H9 (cell line): ENCODE data around the gene ARHGEF2. TPM values are rescaled to one million over a fixed set of nuclear protein-coding genes. Genes with fewer than 3 reads are reported as not detected.

Experiments used
- DNase-seq: peaks from one replicate; pipeline ENCODE4 v3.0.0-alpha.2; 2017
- H2AFZ ChIP-seq: one replicate; pipeline ENCODE4 v1.6.1; 2013; ENCODE audit warnings: mild to moderate bottlenecking, low read length, control low read depth, moderate library complexity
- H2AK5ac ChIP-seq: 2 replicates; pipeline ENCODE4 v1.6.1; 2013; ENCODE audit warnings: low read length, control low read depth, mixed read lengths; ENCODE audit not compliant: insufficient read length
- H2BK120ac ChIP-seq: one replicate; pipeline ENCODE4 v1.6.1; 2013; ENCODE audit warnings: low read depth, mild to moderate bottlenecking, low read length, control low read depth, inconsistent platforms; ENCODE audit not compliant: poor library complexity, severe bottlenecking
- H2BK12ac ChIP-seq: 2 replicates; pipeline ENCODE4 v1.6.1; 2013; ENCODE audit warnings: low read length, control low read depth, mixed read lengths, low read depth; ENCODE audit not compliant: insufficient read length
- H2BK15ac ChIP-seq: 2 replicates; pipeline ENCODE4 v1.6.1; 2013; ENCODE audit warnings: low read depth, low read length, control low read depth
- H2BK20ac ChIP-seq: one replicate; pipeline ENCODE4 v1.6.1; 2013; ENCODE audit warnings: low read depth, mild to moderate bottlenecking, low read length, control low read depth, inconsistent platforms; ENCODE audit not compliant: poor library complexity, severe bottlenecking
- H2BK5ac ChIP-seq: 2 replicates; pipeline ENCODE4 v1.6.1; 2013; ENCODE audit warnings: low read length, control low read depth, mixed read lengths; ENCODE audit not compliant: insufficient read length
- H3K14ac ChIP-seq: 2 replicates; pipeline ENCODE4 v1.6.1; 2013; ENCODE audit warnings: low read length, control low read depth; ENCODE audit not compliant: insufficient read depth
- H3K18ac ChIP-seq: 2 replicates; pipeline ENCODE4 v1.6.1; 2013; ENCODE audit warnings: low read depth, mild to moderate bottlenecking, mixed read lengths, low read length, control low read depth; ENCODE audit not compliant: insufficient read length
- H3K23ac ChIP-seq: 2 replicates; pipeline ENCODE4 v1.6.1; 2013; ENCODE audit warnings: low read length, control low read depth, mixed read lengths, low read depth; ENCODE audit not compliant: insufficient read length
- H3K23me2 ChIP-seq: 2 replicates; pipeline ENCODE4 v1.6.1; 2013; ENCODE audit warnings: low read depth, mild to moderate bottlenecking, mixed read lengths, low read length, control low read depth; ENCODE audit not compliant: insufficient read length, poor library complexity, severe bottlenecking
- H3K27ac ChIP-seq: 2 replicates; pipeline ENCODE4 v1.5.1; 2013; ENCODE audit warnings: low read length, control low read depth, mixed read lengths, low read depth; ENCODE audit not compliant: insufficient read length
- H3K27me3 ChIP-seq: 2 replicates; pipeline ENCODE4 v1.6.1; 2013; ENCODE audit warnings: low read length, control low read depth, inconsistent platforms; ENCODE audit not compliant: insufficient read depth
- H3K4ac ChIP-seq: 2 replicates; pipeline ENCODE4 v1.6.1; 2013; ENCODE audit warnings: low read depth, mild to moderate bottlenecking, control low read depth, inconsistent platforms, low read length, moderate library complexity
- H3K4me1 ChIP-seq: 2 replicates; pipeline ENCODE4 v1.6.1; 2013; ENCODE audit warnings: low read length, control low read depth, inconsistent platforms; ENCODE audit not compliant: insufficient read depth
- H3K4me2 ChIP-seq: 2 replicates; pipeline ENCODE4 v1.6.1; 2013; ENCODE audit warnings: low read length, control low read depth, mixed read lengths; ENCODE audit not compliant: insufficient read length, insufficient read depth
- H3K56ac ChIP-seq: 2 replicates; pipeline ENCODE4 v1.6.1; 2013; ENCODE audit warnings: low read depth, mild to moderate bottlenecking, mixed read lengths, low read length, control low read depth; ENCODE audit not compliant: insufficient read length
- H3K79me1 ChIP-seq: 2 replicates; pipeline ENCODE4 v1.6.1; 2013; ENCODE audit warnings: low read depth, mild to moderate bottlenecking, moderate library complexity, low read length, control low read depth, inconsistent platforms; ENCODE audit not compliant: insufficient read depth, poor library complexity, severe bottlenecking
- H3K79me2 ChIP-seq: 2 replicates; pipeline ENCODE4 v1.6.1; 2013; ENCODE audit warnings: low read length, control low read depth, inconsistent platforms; ENCODE audit not compliant: insufficient read depth
- H3K9ac ChIP-seq: 2 replicates; pipeline ENCODE4 v1.6.1; 2013; ENCODE audit warnings: low read length, control low read depth, mixed read lengths; ENCODE audit not compliant: insufficient read length; ENCODE audit errors: extremely low read depth
- H3K9me3 ChIP-seq: one replicate; pipeline ENCODE4 v1.6.1; 2013; ENCODE audit warnings: low read depth, low read length, inconsistent platforms; ENCODE audit not compliant: control insufficient read depth
- H3T11ph ChIP-seq: one replicate; pipeline ENCODE4 v1.6.1; 2013; ENCODE audit warnings: mild to moderate bottlenecking, low read length, control low read depth, inconsistent platforms
- H4K20me1 ChIP-seq: one replicate; pipeline ENCODE4 v1.6.1; 2013; ENCODE audit not compliant: control insufficient read depth, insufficient read length, insufficient read depth
- H4K5ac ChIP-seq: 2 replicates; pipeline ENCODE4 v1.6.1; 2013; ENCODE audit warnings: low read depth, mild to moderate bottlenecking, mixed read lengths, low read length, control low read depth; ENCODE audit not compliant: insufficient read length
- H4K8ac ChIP-seq: replicated peaks from 2 replicates; pipeline ENCODE4 v1.6.1; 2013; ENCODE audit warnings: low read length, control low read depth, mixed read lengths, low read depth; ENCODE audit not compliant: insufficient read length
- H4K91ac ChIP-seq: 2 replicates; pipeline ENCODE4 v1.6.1; 2013; ENCODE audit warnings: low read depth, mild to moderate bottlenecking, moderate library complexity, mixed read lengths, low read length, control low read depth; ENCODE audit not compliant: insufficient read length
- H3K27ac Mint-ChIP-seq, 3 experiments: 2 replicates in 2 of 3; 3 replicates in 1 of 3; pipeline ENCODE4 v1.8.0; 2020 to 2021; ENCODE audit warnings: mixed read lengths in 3 of 3, mild to moderate bottlenecking in 1 of 3, moderate library complexity in 1 of 3
- H3K27me3 Mint-ChIP-seq: 2 replicates; pipeline ENCODE4 v1.8.0; 2021; ENCODE audit warnings: low read depth, mild to moderate bottlenecking, moderate library complexity, mixed read lengths
- H3K36me3 Mint-ChIP-seq, 3 experiments: 2 replicates in 2 of 3; 3 replicates in 1 of 3; pipeline ENCODE4 v1.8.0; 2020 to 2021; ENCODE audit warnings: low read depth in 3 of 3, mixed read lengths in 3 of 3; ENCODE audit not compliant: insufficient read depth in 1 of 3
- H3K4me1 Mint-ChIP-seq, 2 experiments: 2 replicates each; pipeline ENCODE4 v1.8.0; 2020; ENCODE audit warnings: mixed read lengths in 2 of 2
- H3K4me3 Mint-ChIP-seq, 2 experiments: 2 replicates in 1 of 2; 3 replicates in 1 of 2; pipeline ENCODE4 v1.8.0; 2020 to 2021; ENCODE audit warnings: mild to moderate bottlenecking in 2 of 2, mixed read lengths in 2 of 2, moderate library complexity in 1 of 2
- H3K9me3 Mint-ChIP-seq, 2 experiments: 2 replicates in 1 of 2; 3 replicates in 1 of 2; pipeline ENCODE4 v1.8.0; 2020; ENCODE audit warnings: mild to moderate bottlenecking in 2 of 2, mixed read lengths in 2 of 2, moderate library complexity in 1 of 2
- WGBS: extraction: QIAGEN DNeasy Blood & Tissue Kit; methylation state at CpG from one replicate; pipeline ENCODE4 v1.1.7; 2013; ENCODE audit warnings: missing lambda C conversion rate, low lambda C conversion rate, mixed read lengths; ENCODE audit not compliant: insufficient read length; ENCODE audit errors: extremely low coverage; 5-methylcytosine and 5-hydroxymethylcytosine counted together
- total RNA-seq: library from RNA; stranded (reverse); gene quantifications from 2 replicates; pipeline ENCODE4 v1.2.1, GENCODE V29; 2021
- TF ChIP-seq, protein P1 (sequence below): fragments of 200-600 bp; sonication (generic); conservative IDR thresholded peaks from 3 replicates; pipeline ENCODE4 v1.8.0; 2021; ENCODE audit warnings: antibody characterized with exemption, mild to moderate bottlenecking

Gene ARHGEF2
- total RNA-seq, 1 experiment from 2014 or later = 111 TPM

DNA sequence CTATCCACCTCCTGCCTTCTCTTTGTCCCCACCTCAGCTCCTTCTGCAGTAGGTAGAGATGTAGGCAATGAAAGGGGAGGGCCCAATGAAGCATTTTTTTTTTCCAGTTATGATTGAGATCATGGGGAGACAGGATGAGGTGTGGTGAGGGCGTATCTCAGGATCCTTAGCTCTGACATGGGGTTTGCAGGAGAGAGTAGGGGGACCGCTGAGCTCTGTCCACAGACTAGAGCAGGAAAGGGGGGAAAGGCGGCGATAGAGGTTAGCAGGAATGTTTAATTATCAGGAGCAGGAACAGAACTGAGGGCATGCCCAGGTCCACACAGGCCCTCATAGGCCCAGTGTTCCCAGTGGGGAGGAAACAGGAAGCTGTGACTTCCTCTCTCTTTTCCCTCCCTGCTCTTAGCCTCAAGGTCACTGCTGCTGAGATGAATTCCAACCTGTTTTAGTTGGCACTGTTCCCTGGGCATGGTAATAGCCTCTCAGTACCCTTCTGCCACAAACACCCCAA is 37.8 kb downstream of the ARHGEF2 start:
- Histone ChIP-seq H4K91ac (no peak overlapping the region), H3K4me1 (no peaks in the 10 kb centered on the region), H2BK15ac (no peak overlapping the region), H3K79me1 (no peaks in the 10 kb centered on the region), H3K9me3 (no peaks in the 10 kb centered on the region), H4K8ac (no peak overlapping the region), H2BK20ac (no peak overlapping the region), H4K5ac (no peak overlapping the region), H3K23ac (no peak overlapping the region), H3K56ac (no peak overlapping the region), H3K14ac (no peak overlapping the region; the same call in 1 of the 2 replicates), H3K9ac (no peak overlapping the region), H4K20me1 (no peaks in the 10 kb centered on the region), H3K27me3 (no peaks in the 10 kb centered on the region), H3K23me2 (no peaks in the 10 kb centered on the region), H2BK12ac (no peak overlapping the region), H3K18ac (no peak overlapping the region), H2BK120ac (no peak overlapping the region), H2AK5ac (no peak overlapping the region), H3K27ac (no peak overlapping the region), H2AFZ (no peak overlapping the region), H3K79me2 (no peaks in the 10 kb centered on the region), H2BK5ac (no peak overlapping the region), H3K4me2 (no peak overlapping the region), H3K4ac (no peak overlapping the region), H3T11ph (no peak overlapping the region)
- Mint-ChIP-seq H3K36me3 (peaks cover 0 to 3% (median 0%) of the 10 kb centered on the region in 3 experiments; a peak in 1 of 7 replicates), H3K9me3 (no peaks in the 10 kb centered on the region), H3K27me3 (no peaks in the 10 kb centered on the region; the same call in none of the 2 replicates), H3K4me1 (peaks cover 16 to 18% of the 10 kb centered on the region in 2 experiments), H3K27ac (peak overlapping the region; percentile 31 to 75 (median 66); a peak in 3 of 7 replicates), H3K4me3 (no peak overlapping the region)
- WGBS = no CpG with 5 or more reads among the region's 4 CpGs
- TF ChIP-seq, protein P1, sequence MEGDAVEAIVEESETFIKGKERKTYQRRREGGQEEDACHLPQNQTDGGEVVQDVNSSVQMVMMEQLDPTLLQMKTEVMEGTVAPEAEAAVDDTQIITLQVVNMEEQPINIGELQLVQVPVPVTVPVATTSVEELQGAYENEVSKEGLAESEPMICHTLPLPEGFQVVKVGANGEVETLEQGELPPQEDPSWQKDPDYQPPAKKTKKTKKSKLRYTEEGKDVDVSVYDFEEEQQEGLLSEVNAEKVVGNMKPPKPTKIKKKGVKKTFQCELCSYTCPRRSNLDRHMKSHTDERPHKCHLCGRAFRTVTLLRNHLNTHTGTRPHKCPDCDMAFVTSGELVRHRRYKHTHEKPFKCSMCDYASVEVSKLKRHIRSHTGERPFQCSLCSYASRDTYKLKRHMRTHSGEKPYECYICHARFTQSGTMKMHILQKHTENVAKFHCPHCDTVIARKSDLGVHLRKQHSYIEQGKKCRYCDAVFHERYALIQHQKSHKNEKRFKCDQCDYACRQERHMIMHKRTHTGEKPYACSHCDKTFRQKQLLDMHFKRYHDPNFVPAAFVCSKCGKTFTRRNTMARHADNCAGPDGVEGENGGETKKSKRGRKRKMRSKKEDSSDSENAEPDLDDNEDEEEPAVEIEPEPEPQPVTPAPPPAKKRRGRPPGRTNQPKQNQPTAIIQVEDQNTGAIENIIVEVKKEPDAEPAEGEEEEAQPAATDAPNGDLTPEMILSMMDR = no peak
- DNase-seq = no peak
